GM21528 (cell line): ENCODE results near the gene PVALEF.

Experiments
- ATAC-seq: cut with Tn5 transposase; IDR thresholded peaks from one replicate; pipeline ENCODE4 v1.9.1; 2021; ENCODE audit warnings: mild to moderate bottlenecking, moderate library complexity; ENCODE audit not compliant: unreplicated experiment, low FRiP score

The PVALEF gene

DNA sequence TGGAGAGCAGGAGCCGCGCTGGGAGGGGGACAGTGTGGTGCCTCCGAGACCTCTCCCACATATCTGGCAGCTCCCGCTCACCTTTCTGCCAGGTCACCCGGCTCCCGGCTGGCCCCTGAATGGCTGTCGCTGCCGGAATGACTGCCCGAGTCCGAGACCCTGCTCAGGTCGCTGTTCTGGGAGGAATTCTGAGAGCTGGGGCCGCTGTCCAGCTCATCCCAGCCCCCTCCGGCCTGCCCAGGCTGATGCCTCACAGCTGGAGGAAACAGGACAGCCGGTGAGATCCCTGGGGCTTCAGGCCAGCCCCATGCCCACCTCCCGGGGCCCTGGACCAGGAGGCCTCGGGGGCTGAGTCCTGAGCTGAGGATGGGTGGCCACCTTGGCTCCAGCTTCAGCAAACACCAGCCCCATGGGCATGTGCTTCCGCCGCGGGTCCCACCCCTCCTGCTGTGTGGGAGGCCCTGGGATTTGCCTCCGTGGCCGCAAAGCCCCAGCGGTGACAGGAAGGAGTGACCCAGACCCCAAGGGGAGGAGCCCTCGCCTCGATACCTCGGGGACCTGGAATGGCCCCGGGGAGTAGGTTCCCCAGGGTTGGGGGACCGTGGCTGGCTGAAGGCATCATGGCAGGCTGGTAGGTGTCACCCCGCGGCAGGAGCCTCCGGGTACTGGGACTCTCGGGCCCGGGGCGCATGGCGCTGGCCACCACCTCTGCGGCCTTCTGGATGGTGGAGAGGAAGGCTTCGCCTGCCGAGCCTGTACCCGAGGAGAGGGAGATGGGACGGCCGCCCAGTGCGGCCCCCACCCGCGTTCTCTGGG is 66.7 kb downstream of the PVALEF start:
- no peak for ATAC-seq
